GM18507 (cell line): Measurements from ENCODE around the gene SLC2A9.
"Not testable (repeated sequence)": the region's sequence is repeated elsewhere in the genome, so short reads cannot be mapped to it uniquely, and the experiment has no call there.

Experiments
- DNase-seq: peaks from one replicate; pipeline ENCODE4 v3.0.0; 2011; ENCODE audit warnings: low read depth; ENCODE audit not compliant: insufficient read length; ENCODE audit errors: extremely low spot score
- FAIRE-seq: peaks from 2 replicates; lab custom pipeline; 2011; peaks lifted over from hg19 to GRCh38; lab: Jason Lieb, UNC

SLC2A9 gene

DNA sequence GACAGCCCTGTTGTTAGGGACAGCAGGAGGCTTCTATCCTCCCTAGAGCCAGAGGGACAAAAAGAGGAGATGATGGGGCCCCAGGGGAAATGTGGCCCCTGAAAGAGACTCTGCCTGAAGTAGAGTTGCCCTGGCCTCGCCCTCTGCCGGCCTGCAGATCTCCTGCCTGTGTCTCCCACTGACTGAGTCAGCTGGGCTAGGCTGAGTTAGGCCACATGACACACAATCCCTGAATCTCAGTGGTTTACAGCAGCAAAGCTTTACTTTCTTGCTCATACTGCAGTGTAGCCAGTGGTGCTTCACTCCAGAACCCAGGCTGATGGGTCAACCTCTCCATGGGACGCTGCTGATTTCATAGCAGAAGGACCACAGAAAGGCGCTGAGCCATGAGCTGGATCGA, 216.4 kb downstream of the SLC2A9 start:
- DNase-seq (no peak), FAIRE-seq (no peak)

DNA sequence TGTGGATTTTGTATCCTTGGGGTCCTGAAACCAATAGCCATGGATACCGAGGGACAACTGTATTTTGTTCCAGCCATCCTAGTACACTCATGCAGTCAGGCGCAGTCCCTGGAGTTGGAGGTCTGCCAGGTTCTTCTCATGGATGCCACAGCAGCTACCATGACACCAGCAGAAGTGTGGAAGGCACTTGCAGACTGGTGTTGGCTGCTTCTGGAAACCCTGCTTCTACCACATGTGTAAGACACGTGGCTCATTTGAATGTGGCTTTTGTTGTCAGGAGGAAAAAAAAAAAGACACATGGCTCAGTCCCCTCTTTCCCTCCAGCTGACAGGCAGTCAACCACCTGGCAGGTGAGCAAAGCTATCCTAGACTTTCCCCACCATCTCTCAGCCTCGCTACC, 220.4 kb downstream of the SLC2A9 start:
- FAIRE-seq, result no peak
- DNase-seq, result no peak

DNA sequence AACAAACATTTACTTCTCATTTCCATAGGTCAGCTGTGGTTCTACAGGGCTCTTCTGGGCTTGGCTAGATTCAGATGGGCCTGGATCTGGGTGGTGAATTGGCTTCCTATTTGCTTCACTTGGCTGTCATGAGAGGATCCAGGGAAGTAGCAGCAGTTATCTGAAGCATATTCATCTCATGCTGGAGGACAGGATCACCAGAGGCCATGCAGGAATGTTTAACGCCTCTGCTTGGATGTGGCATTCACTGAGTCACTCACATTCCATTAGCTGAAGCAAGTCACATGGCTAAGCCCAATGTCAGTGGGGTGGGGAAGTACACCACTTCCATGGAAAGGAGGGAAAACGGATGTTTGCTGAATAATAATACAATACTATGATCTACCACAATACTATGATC, 224.7 kb downstream of the SLC2A9 start:
- DNase-seq, FAIRE-seq: not testable (repeated sequence)

DNA sequence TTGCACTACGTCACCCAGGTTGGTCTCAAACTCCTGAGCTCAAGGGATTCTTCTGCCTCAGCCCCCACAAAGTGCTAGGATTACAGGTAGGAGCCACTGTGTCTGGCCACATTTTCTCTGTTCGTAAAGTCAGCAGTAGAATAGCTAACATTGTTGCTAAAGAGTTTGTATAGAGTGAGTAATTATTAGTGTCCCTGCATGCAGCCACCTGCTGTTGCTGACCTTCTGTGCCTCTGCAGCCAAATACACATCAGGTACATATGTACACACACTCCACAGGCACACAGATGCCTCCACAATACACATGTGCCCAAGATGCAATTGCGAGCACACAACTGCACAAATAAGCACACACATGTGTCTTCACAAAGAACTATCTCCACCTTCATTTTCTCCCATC, 228.9 kb downstream of the SLC2A9 start:
- DNase-seq, result no peak
- FAIRE-seq, result no peak

DNA sequence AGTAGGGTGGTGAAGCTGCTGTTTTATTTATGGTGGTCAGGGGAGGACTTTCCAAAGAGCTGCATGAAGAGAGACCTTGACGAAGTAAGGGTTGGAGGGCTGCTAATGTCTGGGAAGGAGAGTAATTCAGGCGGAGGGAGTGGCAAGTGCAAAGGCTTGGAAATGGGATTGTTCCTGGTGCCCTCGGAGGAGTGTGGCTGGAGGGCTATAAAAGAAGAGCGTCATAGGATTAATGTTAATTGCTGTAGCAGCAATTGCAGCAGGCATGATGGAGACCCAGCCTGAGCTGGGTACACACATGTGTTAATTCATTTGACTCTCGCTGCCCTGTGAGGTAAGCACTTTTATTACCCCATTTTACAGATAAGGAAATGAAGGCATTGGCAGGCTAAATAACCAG, 235.4 kb downstream of the SLC2A9 start:
- DNase-seq, FAIRE-seq: not testable (repeated sequence)

DNA sequence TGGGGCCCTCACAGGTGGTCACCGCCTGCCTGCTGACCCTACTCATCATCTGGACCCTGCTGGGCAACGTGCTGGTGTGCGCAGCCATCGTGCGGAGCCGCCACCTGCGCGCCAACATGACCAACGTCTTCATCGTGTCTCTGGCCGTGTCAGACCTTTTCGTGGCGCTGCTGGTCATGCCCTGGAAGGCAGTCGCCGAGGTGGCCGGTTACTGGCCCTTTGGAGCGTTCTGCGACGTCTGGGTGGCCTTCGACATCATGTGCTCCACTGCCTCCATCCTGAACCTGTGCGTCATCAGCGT, 239.2 kb downstream of the SLC2A9 start:
- DNase-seq (no peak), FAIRE-seq (no peak)

DNA sequence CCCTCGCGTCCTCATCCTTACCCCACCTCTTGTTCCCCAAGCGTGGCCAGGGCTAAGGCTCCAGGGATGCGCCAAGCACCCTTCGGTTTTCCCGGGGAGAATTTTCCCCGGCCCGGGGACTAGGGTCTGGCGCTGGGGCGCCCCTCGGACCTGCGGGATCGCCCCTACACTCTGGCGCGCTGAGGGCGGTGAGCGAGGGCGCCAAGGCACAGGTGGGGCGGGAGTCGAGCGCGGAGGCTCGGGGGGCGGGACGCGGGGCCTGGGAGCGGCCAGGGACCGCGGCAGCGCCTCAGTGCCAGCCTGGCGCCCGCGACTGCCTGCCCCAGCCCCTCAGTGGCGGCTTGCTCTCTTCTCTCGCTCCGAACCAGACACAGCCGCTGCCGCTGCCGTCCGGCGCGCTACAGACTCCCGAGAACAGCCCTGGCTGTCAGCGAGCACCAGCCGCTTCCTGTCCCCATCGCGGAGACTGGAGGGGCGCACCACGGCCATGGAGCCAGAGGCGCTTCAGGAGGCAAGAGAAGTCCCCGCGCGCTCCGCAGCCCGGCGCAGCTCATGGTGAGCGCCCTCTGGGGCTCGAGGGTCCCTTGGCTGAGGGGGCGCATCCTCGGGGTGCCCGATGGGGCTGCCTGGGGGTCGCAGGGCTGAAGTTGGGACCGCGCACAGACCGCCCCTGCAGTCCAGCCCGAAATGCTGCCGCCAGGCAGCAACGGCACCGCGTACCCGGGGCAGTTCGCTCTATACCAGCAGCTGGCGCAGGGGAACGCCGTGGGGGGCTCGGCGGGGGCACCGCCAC, 239.8 kb downstream of the SLC2A9 start, which contains the start of gene DRD5:
Gene DRD5, plus strand, starts transcription at position 292 of the 793 bp plus-strand sequence. Its CDS starts 396 bp downstream, at position 688.
- DNase-seq (no peak), FAIRE-seq (no peak)
